Gastrocnemius medialis (tissue), 4 donors: ENCODE data around the gene GRM1. TPM values are rescaled to one million over a fixed set of nuclear protein-coding genes. Genes with fewer than 3 reads are reported as not detected.

Experiments
- ATAC-seq, 2 donors: fragments of 150-250 bp; one replicate each; pipeline ENCODE4 v1.9.1; 2016
- DNase-seq, 2 donors: peaks; one replicate each; pipeline ENCODE4 v3.0.0-alpha.2; 2019
- H3K27ac ChIP-seq, 4 donors: fragments of 200-600 bp; sonication (generic); 1 replicate in 1 of 4; 2 replicates in 3 of 4; pipeline ENCODE4 v1.5.1; 2016 to 2018; ENCODE audit warnings: mild to moderate bottlenecking in 2 of 4, moderate library complexity in 1 of 4
- H3K27me3 ChIP-seq, 3 donors: fragments of 200-600 bp; sonication (generic) in 2 of 3; 1 replicate in 1 of 3; 2 replicates in 2 of 3; pipeline versions ENCODE4 v1.5.1 to v1.6.0; 2016 to 2019; ENCODE audit warnings: mild to moderate bottlenecking in 1 of 3, moderate library complexity in 1 of 3
- H3K36me3 ChIP-seq, 2 donors: fragments of 200-600 bp; sonication (generic) in 1 of 2; one replicate each; pipeline ENCODE4 v1.5.1; 2017 to 2018
- H3K4me1 ChIP-seq, 2 donors: fragments of 200-600 bp; sonication (generic) in 1 of 2; one replicate each; pipeline ENCODE4 v1.5.1; 2016 to 2017; ENCODE audit warnings: mild to moderate bottlenecking in 2 of 2
- H3K4me3 ChIP-seq, 4 donors: fragments of 200-600 bp; sonication (generic) in 3 of 4; 1 replicate in 1 of 4; 2 replicates in 3 of 4; pipeline ENCODE4 v1.5.1; 2016 to 2019; ENCODE audit warnings: mild to moderate bottlenecking in 2 of 4
- H3K9me3 ChIP-seq, 3 donors: fragments of 200-600 bp; sonication (generic) in 2 of 3; 1 replicate in 1 of 3; 2 replicates in 2 of 3; pipeline ENCODE4 v1.5.1; 2016 to 2019
- POLR2A ChIP-seq, 2 donors: fragments of 450-650 bp; IDR thresholded peaks; one replicate each; pipeline ENCODE4 v1.6.1; 2017; ENCODE audit warnings: antibody characterized with exemption in 2 of 2, mild to moderate bottlenecking in 2 of 2, moderate library complexity in 2 of 2
- in situ Hi-C, 4 donors: fragments of 200-750 bp; cut with MboI; loops; one replicate each; pipeline versions ENCODE4 v1.15.0 to v1.8.0; 2017; ENCODE audit warnings: low sequenced_read_pairs in 4 of 4
- intact Hi-C: fragments of 100-400 bp; cut with DNase I; formaldehyde crosslinking; loops from one replicate; pipeline ENCODE4 v1.15.1; 2023; ENCODE audit warnings: low total_unique reads
- total RNA-seq, 4 donors: library from RNA; depleted of rRNA; stranded (reverse); fragments of >200 nt; gene quantifications; one replicate each; pipeline versions ENCODE4 v1.1.0 to v1.2.3, GENCODE V29; 2016
- TF ChIP-seq, protein P1 (sequence below), 5 experiments: fragments of 450-650 bp in 3 of 5; fragments of 200-600 bp in 2 of 5; sonication (generic) in 2 of 5; IDR thresholded peaks in 4 of 5; conservative IDR thresholded peaks in 1 of 5; 1 replicate in 4 of 5; 2 replicates in 1 of 5; pipeline ENCODE4 v1.5.1; 2016 to 2019; ENCODE audit warnings: antibody characterized with exemption in 5 of 5, mild to moderate bottlenecking in 3 of 5, moderate library complexity in 3 of 5

The GRM1 gene
- total RNA-seq, 4 donors from 2014 or later: 0.04 TPM; not detected in 3

DNA sequence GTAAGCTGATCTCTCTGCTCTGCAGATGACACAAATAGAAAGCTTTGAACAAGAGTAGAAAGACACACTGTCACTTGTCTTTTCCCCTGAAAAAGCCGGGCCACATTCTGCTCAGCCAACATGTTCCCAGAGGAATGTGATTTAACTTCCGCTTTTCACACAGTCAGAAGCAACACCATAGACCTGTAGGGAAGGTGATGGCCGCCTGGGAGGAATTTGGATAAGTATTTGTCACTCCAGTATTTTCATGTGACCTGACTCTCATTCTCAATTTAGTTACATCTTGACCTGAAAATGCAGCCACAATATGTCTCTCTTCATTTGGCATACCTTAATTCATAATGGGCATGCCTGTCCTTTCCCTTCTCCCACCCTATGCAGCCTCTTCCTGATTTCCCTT lies 2.0 kb upstream of the GRM1 start:
- peaks cover 26 to 38% (median 32%) of the 10 kb centered on the region in 3 donors for H3K27me3 ChIP-seq
- in situ Hi-C loops (no loop called here), intact Hi-C loops (no loop called here)
- no peak overlapping the region for H3K27ac ChIP-seq
- H3K4me3 ChIP-seq: no peak overlapping the region
- H3K4me1 ChIP-seq: no peaks in the 10 kb centered on the region
- ATAC-seq: no peak
- TF ChIP-seq, protein P1, sequence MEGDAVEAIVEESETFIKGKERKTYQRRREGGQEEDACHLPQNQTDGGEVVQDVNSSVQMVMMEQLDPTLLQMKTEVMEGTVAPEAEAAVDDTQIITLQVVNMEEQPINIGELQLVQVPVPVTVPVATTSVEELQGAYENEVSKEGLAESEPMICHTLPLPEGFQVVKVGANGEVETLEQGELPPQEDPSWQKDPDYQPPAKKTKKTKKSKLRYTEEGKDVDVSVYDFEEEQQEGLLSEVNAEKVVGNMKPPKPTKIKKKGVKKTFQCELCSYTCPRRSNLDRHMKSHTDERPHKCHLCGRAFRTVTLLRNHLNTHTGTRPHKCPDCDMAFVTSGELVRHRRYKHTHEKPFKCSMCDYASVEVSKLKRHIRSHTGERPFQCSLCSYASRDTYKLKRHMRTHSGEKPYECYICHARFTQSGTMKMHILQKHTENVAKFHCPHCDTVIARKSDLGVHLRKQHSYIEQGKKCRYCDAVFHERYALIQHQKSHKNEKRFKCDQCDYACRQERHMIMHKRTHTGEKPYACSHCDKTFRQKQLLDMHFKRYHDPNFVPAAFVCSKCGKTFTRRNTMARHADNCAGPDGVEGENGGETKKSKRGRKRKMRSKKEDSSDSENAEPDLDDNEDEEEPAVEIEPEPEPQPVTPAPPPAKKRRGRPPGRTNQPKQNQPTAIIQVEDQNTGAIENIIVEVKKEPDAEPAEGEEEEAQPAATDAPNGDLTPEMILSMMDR (IDR thresholded peaks at IDR 0.05 in 4 of 5, conservative IDR thresholded peaks at IDR 0.05 in 1 of 5): no peak
- no peak for TF ChIP-seq POLR2A (IDR thresholded peaks at IDR 0.05)
- no peaks in the 10 kb centered on the region for H3K9me3 ChIP-seq
- no peaks in the 10 kb centered on the region for H3K36me3 ChIP-seq
- DNase-seq: no peak

DNA sequence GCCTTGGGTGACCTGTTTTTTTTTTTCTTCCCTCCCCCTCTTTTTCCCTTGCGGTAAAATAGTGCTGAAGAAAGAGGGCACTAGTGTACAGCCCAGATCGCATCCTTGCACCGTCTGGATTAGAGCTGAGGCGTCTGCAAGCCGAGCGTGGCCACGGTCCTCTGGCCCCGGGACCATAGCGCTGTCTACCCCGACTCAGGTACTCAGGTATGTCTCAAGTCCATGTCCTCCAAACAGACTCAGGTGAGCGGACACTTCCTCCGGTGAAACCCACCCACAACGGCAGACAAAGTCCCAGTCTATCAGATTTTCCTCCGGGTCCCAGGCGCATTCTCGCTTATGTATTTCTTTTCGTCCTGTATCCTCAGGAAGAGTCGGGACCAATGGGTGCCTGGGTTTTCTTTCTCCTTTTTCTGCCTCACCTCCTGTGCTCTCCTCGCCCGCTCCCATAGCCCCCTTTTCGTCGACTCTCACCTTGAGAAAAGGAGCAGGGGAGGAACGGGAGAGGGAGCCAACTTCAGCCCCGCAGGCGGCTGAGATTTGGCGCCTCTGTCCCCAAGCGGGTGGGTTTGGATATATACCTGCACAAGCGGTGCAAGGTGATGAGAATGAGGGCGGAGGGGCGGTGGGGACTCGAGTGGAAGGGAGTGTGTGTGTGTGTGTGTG lies 1.1 kb upstream of the GRM1 start:
- TF ChIP-seq POLR2A (IDR thresholded peaks at IDR 0.05): no peak
- TF ChIP-seq, protein P1 (IDR thresholded peaks at IDR 0.05 in 4 of 5, conservative IDR thresholded peaks at IDR 0.05 in 1 of 5): no peak
- in situ Hi-C loops: no loop called here
- Histone ChIP-seq H3K27ac (no peak overlapping the region), H3K9me3 (no peaks in the 10 kb centered on the region), H3K4me3 (no peak overlapping the region), H3K36me3 (no peaks in the 10 kb centered on the region), H3K27me3 (peaks cover 26 to 38% (median 32%) of the 10 kb centered on the region in 3 donors), H3K4me1 (no peaks in the 10 kb centered on the region)
- ATAC-seq (no peak), DNase-seq (no peak)
- intact Hi-C loops: no loop called here

DNA sequence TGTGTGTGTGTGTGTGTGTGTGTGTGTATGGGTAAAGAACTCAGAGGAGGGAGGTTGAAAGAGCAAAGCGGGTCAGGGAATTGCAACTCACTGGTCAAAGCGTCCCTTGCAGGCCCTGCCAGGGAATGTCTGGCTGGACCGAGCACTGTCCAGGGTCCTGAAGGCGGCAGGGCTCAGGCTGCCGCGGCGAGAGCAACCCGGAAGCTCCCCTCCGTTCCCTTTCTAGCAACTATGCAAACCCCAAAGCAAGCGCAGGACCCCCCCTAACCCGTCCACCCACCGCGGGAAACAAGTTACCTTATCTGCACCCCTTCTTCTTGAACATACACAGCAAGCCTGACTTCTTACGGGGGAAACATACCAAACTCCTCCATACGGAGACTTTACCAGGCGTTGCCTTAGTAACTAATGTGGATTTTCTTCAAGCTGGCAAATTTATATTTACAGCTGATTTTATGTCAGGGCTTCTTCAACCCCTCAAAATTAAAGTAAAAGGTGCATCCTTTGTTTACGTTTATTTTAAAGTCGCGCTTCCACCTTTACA lies 538 bp upstream of the GRM1 start:
- Histone ChIP-seq H3K36me3 (no peaks in the 10 kb centered on the region), H3K27ac (no peak overlapping the region), H3K4me3 (no peak overlapping the region), H3K9me3 (no peaks in the 10 kb centered on the region), H3K4me1 (no peaks in the 10 kb centered on the region), H3K27me3 (peaks cover 26 to 42% (median 30%) of the 10 kb centered on the region in 3 donors)
- intact Hi-C loops: no loop called here
- ATAC-seq (no peak), DNase-seq (no peak)
- in situ Hi-C loops: no loop called here
- TF ChIP-seq, protein P1 (IDR thresholded peaks at IDR 0.05 in 4 of 5, conservative IDR thresholded peaks at IDR 0.05 in 1 of 5): no peak
- TF ChIP-seq POLR2A (IDR thresholded peaks at IDR 0.05): no peak

DNA sequence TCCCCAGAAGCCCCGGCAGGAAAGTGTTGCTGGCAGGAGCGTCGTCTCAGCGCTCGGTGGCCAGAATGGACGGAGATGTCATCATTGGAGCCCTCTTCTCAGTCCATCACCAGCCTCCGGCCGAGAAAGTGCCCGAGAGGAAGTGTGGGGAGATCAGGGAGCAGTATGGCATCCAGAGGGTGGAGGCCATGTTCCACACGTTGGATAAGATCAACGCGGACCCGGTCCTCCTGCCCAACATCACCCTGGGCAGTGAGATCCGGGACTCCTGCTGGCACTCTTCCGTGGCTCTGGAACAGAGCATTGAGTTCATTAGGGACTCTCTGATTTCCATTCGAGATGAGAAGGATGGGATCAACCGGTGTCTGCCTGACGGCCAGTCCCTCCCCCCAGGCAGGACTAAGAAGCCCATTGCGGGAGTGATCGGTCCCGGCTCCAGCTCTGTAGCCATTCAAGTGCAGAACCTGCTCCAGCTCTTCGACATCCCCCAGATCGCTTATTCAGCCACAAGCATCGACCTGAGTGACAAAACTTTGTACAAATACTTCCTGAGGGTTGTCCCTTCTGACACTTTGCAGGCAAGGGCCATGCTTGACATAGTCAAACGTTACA lies 817 bp downstream of the GRM1 start:
- Histone ChIP-seq H3K27me3 (peaks cover 26 to 42% (median 30%) of the 10 kb centered on the region in 3 donors), H3K4me3 (no peak overlapping the region), H3K36me3 (no peaks in the 10 kb centered on the region), H3K4me1 (no peaks in the 10 kb centered on the region), H3K27ac (no peak overlapping the region), H3K9me3 (no peaks in the 10 kb centered on the region)
- no peak for DNase-seq
- TF ChIP-seq POLR2A (IDR thresholded peaks at IDR 0.05): no peak
- TF ChIP-seq, protein P1 (IDR thresholded peaks at IDR 0.05 in 4 of 5, conservative IDR thresholded peaks at IDR 0.05 in 1 of 5): no peak
- in situ Hi-C loops (no loop called here), intact Hi-C loops (no loop called here)
- ATAC-seq: no peak
